GM19324 (cell line): Measurements from ENCODE around the gene KIF26B.
"Not testable (repeated sequence)": the region's sequence is repeated elsewhere in the genome, so short reads cannot be mapped to it uniquely, and the experiment has no call there.

Experiments used
- ATAC-seq: cut with Tn5 transposase; IDR thresholded peaks from one replicate; pipeline ENCODE4 v1.9.1; 2021; ENCODE audit warnings: mild to moderate bottlenecking, moderate library complexity; ENCODE audit not compliant: unreplicated experiment, low FRiP score

The KIF26B gene

GRCh38 chr1:245685111-245685810 lies 530.5 kb downstream of the KIF26B start:
- ATAC-seq: no peak

- ATAC-seq: no peak
These were observed 531.2 kb downstream of the KIF26B start for GRCh38 chr1:245686006-245686405.

DNA sequence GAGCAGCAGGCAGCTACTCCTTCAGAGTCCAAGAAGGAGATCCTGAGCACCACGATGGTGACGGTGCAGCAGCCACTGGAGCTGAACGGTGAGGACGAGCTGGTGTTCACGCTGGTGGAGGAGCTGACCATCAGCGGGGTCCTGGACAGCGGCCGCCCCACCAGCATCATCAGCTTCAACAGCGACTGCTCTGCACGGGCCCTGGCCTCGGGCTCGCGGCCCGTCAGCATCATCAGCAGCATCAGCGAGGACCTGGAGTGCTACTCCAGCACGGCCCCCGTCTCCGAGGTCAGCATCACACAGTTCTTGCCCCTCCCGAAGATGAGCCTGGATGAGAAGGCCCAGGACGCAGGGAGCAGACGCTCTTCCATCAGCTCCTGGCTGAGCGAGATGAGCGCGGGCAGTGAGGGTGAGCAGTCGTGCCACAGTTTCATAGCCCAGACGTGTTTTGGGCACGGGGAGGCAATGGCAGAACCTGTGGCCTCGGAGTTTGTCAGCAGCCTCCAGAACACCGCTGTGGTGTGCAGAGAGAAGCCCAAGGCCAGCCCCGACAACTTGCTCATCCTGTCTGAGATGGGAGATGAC lies 531.8 kb downstream of the KIF26B start:
- no peak for ATAC-seq

DNA sequence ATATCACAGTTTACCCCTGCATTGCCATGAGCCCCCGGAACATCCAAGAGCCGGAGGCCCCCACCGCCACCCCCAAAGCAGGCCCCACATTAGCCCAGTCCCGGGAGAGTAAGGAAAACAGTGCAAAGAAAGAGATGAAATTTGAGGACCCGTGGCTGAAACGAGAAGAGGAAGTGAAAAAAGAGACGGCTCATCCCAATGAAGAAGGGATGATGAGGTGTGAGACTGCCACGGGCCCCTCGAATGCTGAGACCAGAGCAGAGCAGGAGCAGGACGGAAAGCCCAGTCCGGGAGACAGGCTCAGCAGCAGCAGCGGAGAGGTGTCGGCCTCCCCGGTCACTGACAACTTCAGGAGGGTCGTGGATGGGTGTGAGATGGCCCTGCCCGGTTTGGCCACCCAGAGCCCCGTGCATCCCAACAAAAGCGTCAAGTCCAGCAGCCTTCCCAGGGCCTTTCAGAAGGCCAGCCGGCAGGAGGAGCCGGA lies 532.4 kb downstream of the KIF26B start:
- ATAC-seq: no peak

DNA sequence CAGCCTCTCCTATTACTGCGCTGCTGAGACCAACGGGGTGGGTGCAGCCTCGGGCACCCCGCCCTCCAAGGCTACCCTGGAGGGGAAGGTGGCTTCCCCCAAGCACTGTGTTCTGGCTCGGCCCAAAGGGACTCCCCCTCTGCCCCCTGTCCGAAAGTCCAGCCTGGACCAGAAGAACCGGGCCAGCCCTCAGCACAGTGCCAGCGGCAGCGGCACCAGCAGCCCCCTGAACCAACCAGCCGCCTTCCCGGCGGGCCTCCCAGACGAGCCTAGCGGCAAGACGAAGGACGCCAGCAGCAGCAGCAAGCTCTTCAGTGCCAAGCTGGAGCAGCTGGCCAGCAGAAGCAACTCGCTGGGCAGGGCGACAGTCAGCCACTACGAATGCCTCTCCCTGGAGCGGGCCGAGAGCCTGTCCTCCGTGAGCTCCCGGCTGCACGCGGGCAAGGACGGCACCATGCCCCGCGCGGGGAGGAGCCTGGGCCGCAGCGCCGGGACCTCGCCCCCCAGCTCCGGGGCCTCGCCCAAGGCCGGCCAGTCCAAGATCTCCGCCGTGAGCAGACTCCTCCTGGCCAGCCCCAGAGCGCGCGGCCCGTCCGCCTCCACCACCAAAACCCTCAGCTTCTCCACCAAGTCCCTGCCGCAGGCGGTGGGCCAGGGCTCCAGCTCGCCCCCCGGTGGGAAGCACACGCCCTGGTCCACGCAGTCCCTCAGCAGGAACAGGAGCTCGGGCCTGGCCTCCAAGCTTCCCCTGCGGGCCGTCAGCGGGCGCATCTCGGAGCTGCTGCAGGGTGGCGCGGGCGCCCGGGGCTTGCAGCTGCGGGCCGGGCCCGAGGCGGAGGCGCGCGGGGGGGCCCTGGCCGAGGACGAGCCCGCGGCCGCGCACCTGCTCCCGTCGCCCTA lies 533.1 kb downstream of the KIF26B start:
- no peak for ATAC-seq

GRCh38 chr1:245688536-245689453 lies 534.0 kb downstream of the KIF26B start:
- ATAC-seq: no peak

GRCh38 chr1:245690156-245690690 lies 535.4 kb downstream of the KIF26B start:
- no peak for ATAC-seq

DNA sequence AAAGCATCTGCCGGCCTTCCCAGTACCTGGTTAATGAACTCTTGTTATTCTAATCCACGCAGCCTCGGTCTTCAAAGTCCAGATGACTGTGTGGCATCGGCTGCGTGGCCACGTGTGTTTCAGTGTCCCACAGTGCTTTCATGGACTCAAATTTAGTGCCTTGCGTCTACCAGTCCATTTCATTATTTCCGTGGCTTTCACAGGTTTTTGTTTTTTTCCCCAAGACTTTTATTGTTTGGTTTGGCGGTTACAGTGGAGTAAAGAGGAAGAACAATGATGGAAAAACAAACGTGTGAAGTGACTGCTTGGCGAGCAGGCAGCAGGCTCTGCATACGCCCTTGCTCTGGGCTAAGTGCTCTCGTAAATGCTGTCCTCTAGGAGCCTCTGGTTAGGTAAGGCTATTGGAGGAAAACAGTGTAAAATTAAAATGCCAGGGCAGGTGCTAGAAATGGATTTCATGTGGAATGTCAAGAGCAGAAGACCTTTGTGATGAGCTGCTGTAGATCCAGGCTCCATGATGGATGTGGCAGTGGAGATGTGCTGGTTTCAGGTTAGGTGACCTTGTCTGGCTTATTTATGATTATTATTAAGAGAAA lies 536.3 kb downstream of the KIF26B start:
- no peak for ATAC-seq

GRCh38 chr1:245691897-245692296 lies 537.1 kb downstream of the KIF26B start:
- no peak for ATAC-seq

- ATAC-seq: no peak
These were observed 537.5 kb downstream of the KIF26B start for GRCh38 chr1:245692318-245692717.

DNA sequence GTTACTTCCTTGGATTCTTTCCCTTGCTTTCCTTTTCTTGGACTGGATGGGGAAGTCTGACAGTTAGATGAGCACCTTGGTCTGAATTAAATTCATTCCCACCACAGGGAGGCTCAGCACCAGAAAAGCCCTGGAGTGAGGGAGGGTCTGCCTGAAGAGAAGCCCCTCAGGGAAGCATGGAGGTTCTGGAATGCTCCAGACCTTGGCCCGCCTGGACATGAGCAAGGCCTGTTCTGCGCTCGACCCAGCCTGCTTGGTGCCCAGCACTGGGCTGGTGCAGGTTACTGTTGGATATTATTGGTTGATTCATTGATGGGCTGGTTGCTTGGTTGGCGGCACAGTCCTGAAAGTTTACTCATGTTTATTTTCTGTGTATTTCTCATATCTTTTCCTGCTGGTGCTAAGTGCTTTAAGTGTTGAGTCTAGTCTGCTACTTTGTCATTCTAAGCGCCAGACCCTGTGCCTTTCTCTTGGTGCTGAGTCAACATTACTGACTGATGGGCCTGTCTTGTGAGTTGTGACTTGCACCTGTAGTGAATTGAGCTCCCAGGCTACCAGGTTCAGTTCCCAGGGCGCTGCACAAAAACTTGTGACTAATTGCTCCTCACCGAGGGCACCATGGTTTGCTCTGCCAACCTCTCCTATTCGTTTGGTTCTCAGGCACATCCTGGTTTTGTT lies 538.5 kb downstream of the KIF26B start:
- ATAC-seq: no peak

GRCh38 chr1:245693941-245694752 lies 539.4 kb downstream of the KIF26B start:
- no peak for ATAC-seq

DNA sequence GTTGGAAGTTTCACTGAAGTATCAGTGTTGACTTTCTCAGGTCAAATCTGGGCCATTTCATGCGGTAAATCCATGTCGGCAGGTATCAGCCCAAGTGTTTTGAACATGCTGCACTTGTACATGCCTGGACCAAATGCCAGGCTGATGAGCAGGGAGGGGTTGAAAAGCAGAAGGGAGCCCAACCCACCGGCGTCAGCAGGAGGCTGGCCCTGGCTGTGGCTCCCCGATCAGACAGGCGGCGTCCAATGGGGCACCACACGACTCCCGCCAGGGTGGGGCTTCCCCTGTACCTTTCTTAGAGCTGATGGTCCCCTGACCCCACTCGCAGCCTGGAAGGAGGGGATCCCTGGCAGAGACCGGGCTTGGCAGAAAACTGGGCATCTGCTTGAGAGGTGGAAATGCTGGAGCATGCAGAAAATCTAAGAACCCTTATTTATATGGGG lies 540.0 kb downstream of the KIF26B start:
- ATAC-seq: no peak

- ATAC-seq: no peak
These were observed 540.4 kb downstream of the KIF26B start for GRCh38 chr1:245695211-245695610.

DNA sequence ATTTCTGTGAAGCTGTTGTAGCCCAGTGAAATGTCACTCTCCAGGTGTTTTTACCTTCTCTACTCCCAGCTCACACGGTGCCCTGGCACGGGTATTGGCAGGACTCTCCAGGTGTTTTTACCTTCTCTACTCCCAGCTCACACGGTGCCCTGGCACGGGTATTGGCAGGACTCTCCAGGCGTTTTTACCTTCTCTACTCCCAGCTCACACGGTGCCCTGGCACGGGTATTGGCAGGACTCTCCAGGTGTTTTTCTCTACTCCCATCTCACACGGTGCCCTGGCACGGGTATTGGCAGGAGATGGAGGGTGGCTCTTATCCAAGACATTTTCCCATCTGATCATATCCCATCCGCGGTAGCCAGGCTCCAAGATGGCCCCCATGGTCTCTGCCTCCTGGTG lies 540.9 kb downstream of the KIF26B start:
- not testable (repeated sequence) for ATAC-seq

DNA sequence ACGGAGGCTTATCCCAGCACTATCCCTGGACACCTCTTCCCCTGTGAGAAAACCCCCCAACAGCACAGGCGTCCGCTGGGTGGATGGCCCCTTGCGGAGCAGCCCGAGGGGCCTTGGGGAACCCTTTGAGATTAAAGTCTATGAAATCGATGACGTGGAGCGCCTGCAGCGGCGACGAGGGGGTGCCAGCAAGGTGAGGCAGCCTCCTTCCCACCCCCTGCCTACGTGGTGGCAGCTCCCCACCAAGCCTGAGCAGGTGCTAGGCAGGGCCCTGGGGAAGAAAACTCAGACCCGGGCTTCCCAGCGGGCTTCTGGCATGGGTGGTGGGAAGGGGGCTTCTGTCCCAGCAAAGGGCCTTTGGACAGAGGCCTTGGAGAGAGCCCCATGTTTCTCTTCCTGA lies 543.3 kb downstream of the KIF26B start:
- ATAC-seq: no peak

DNA sequence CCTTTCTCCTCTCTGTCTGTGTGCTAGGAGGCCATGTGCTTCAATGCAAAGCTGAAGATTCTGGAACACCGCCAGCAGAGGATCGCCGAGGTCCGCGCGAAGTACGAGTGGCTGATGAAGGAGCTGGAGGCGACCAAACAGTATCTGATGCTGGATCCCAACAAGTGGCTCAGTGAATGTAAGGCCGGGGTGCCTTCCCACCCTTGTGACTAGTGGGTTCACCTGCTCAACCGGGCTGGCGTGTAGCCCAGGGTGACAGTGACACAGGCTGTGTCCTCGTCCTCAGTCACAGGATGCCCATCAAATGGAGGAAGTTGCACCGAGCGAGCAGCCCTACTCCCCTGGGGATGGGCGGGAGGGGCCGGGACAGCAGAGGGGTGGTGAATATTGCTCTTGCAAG lies 544.1 kb downstream of the KIF26B start:
- ATAC-seq: no peak

DNA sequence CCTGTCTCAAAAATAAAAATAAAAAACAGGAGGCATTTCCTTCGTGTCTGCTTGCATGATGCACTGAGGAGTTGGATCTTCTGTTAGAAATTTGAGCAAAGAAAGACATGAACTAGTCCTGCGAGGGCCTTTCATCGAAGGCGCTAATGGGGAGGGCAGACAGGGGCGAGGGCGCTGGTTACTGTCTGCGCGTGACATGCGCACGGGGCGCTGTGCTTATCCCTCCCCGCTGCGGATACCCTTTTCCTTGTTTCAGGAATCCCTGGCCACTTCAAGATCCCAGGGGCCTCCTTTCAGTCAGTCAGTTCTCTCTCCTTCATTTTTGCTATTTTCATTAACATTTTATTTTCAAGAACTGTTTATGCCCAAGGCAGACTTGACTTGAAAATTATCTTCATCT lies 545.8 kb downstream of the KIF26B start:
- ATAC-seq: no peak
